GM19240 (cell line): ENCODE measurements around the gene SQOR.

Experiments
- DNase-seq: peaks from one replicate; pipeline ENCODE4 v3.0.0; 2011; ENCODE audit warnings: low spot score; ENCODE audit not compliant: insufficient read length

SQOR gene

GRCh38 chr15:45634432-45635190, at the start of gene SQOR:
Gene SQOR, plus strand, starts transcription at chr15:45635029. Its CDS starts 23,895 bp downstream, at chr15:45658924.
- peak; percentile 39 for DNase-seq

GRCh38 chr15:45585069-45585791, 49.6 kb upstream of the SQOR start:
- no peak for DNase-seq

GRCh38 chr15:45586125-45586524, 48.7 kb upstream of the SQOR start:
- no peak for DNase-seq

GRCh38 chr15:45586601-45587094, 48.2 kb upstream of the SQOR start:
- no peak for DNase-seq

GRCh38 chr15:45587095-45587862, 47.5 kb upstream of the SQOR start, which contains the start of gene BLOC1S6:
Gene BLOC1S6, plus strand, starts transcription at chr15:45587379. Its CDS starts 65 bp downstream, at chr15:45587444.
- DNase-seq = peak; percentile 64

- DNase-seq = no peak
Measured at GRCh38 chr15:45587863-45588170, 47.0 kb upstream of the SQOR start.

GRCh38 chr15:45588219-45588875, 46.5 kb upstream of the SQOR start:
- no peak for DNase-seq

GRCh38 chr15:45589256-45589655, 45.6 kb upstream of the SQOR start:
- no peak for DNase-seq

- DNase-seq = no peak
Measured at GRCh38 chr15:45594319-45594718, 40.5 kb upstream of the SQOR start.

- DNase-seq = no peak
Measured at GRCh38 chr15:45594835-45595530, 39.8 kb upstream of the SQOR start.

- no peak for DNase-seq
Measured at GRCh38 chr15:45603881-45604280, 30.9 kb upstream of the SQOR start.

- DNase-seq = no peak
Measured at GRCh38 chr15:45604326-45604725, 30.5 kb upstream of the SQOR start.

GRCh38 chr15:45606413-45606812, 28.4 kb upstream of the SQOR start:
- DNase-seq = no peak

GRCh38 chr15:45606841-45607240, 28.0 kb upstream of the SQOR start:
- DNase-seq = no peak

- DNase-seq = no peak
Measured at GRCh38 chr15:45611305-45611704, 23.5 kb upstream of the SQOR start.

- DNase-seq = no peak
Measured at GRCh38 chr15:45612790-45613415, 21.9 kb upstream of the SQOR start.

GRCh38 chr15:45616901-45617323, 17.9 kb upstream of the SQOR start:
- no peak for DNase-seq

- no peak for DNase-seq
Measured at GRCh38 chr15:45618813-45619212, 16.0 kb upstream of the SQOR start.

GRCh38 chr15:45628136-45628535, 6.7 kb upstream of the SQOR start:
- no peak for DNase-seq
